Measurements from ENCODE around the gene CSNK2B. TPM values are rescaled to one million over a fixed set of nuclear protein-coding genes. Genes with fewer than 3 reads are reported as not detected.

The CSNK2B gene
- total and polyA plus RNA-seq, 9 of the 15 experiments (the other 6 are each of a cell fraction or from before 2014, with no cell fraction given) = 120 to 1,126 (median 529) TPM

DNA sequence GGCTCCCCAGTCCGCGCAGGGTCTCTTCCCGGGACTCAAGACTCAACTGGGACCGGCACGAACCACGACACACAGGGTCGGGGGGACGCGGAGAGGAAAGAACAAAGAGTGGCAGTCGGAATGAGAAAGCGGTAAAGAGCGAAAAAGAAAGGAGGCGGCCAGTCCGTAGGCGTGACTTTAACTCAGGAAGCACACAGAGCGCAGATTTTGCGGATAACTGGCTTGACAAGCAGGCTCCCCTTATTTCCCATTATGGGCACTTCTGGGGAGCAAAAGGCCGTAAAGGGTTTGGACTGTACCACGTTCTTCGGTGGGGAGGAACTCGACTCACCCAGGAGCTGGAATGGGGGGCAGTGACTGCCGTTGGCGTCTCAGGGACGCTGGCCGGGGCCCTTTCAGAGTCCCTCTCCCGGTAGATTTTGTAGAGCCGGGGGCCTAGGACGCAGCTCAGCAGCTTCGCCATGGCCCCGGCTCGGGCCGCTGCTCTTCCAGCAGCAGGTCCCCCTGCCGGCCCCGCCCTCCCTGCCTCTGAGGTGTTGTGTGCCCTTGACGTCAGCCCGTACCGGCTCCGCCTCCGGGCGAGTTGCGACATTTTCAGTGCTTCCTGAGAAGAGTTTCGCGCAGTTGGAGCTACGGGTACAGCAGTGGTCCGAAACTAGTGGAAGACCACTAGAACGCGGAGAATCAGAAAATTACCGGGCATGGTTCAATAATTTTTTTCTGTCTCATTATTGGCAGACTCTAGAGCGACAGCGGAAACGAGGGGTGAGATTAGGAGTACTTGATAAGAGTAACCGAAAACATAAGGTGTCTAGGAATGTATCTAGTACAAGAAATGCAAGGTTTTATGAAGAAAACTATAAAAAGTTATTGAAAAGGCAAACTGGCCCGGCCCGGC lies 37.2 kb downstream of the CSNK2B start, which contains the start of gene ABHD16A (continued):
- TF ChIP-seq ZFP1 (CRISPR knock-in tag; IDR thresholded peaks at IDR 0.05) = no peak
- TF ChIP-seq ETV6 (IDR thresholded peaks at IDR 0.05; ENCODE audit: borderline replicate concordance in 1 of 2, low read depth in 2 of 2, low read length in 1 of 2) = peak in 1 of 2 experiments; percentile 67; a peak in 1 of 4 replicates
- TF ChIP-seq ETV6 (CRISPR knock-in tag; IDR thresholded peaks at IDR 0.05; ENCODE audit: borderline replicate concordance) = no peak
- no peak for TF ChIP-seq ZBTB8A (IDR thresholded peaks at IDR 0.05; ENCODE audit: partially characterized antibody)
- TF ChIP-seq ZNF280A (IDR thresholded peaks at IDR 0.05; ENCODE audit: low read depth, partially characterized antibody) = no peak
- TF ChIP-seq RFX7 (CRISPR knock-in tag; IDR thresholded peaks at IDR 0.05) = no peak
- TF ChIP-seq HNRNPUL1 (IDR thresholded peaks at IDR 0.05; ENCODE audit: low read length) = no peak
- no peak for TF ChIP-seq YBX1 (IDR thresholded peaks at IDR 0.05)
- TF ChIP-seq GABPB2 (CRISPR knock-in tag; conservative IDR thresholded peaks at IDR 0.05) = no peak
- 0 out of 2 replicates have a peak, but pooled peaks have one; percentile 25 for TF ChIP-seq ZNF830 (CRISPR knock-in tag; IDR thresholded peaks at IDR 0.05)
- TF ChIP-seq RCOR1 (IDR thresholded peaks at IDR 0.05; ENCODE audit: borderline replicate concordance in 1 of 2, low read depth in 2 of 2, low read length in 2 of 2) = peak; percentile 49 to 78; a peak in 2 of 4 replicates
- TF ChIP-seq RREB1 (CRISPR knock-in tag; IDR thresholded peaks at IDR 0.05) = peak; percentile 67; the same call in 1 of the 2 replicates
- no peak for TF ChIP-seq ADNP (tag; IDR thresholded peaks at IDR 0.05)
- peak; percentile 92 for TF ChIP-seq FOXP1 (CRISPR knock-in tag; IDR thresholded peaks at IDR 0.05)
- peak; percentile 57 for TF ChIP-seq FOXM1 (IDR thresholded peaks at IDR 0.05; ENCODE audit: low read depth)
- 0 out of 2 replicates have a peak, but pooled peaks have one; percentile 53 for TF ChIP-seq FOXM1 (CRISPR knock-in tag; IDR thresholded peaks at IDR 0.05; ENCODE audit: low read depth)
- TF ChIP-seq ZNF449 (CRISPR knock-in tag; IDR thresholded peaks at IDR 0.05) = no peak
